Measurements from ENCODE around the gene TIMM9.
"Not testable (repeated sequence)": the region's sequence is repeated elsewhere in the genome, so short reads cannot be mapped to it uniquely, and the experiment has no call there.

TIMM9 gene, protein sequence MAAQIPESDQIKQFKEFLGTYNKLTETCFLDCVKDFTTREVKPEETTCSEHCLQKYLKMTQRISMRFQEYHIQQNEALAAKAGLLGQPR

DNA sequence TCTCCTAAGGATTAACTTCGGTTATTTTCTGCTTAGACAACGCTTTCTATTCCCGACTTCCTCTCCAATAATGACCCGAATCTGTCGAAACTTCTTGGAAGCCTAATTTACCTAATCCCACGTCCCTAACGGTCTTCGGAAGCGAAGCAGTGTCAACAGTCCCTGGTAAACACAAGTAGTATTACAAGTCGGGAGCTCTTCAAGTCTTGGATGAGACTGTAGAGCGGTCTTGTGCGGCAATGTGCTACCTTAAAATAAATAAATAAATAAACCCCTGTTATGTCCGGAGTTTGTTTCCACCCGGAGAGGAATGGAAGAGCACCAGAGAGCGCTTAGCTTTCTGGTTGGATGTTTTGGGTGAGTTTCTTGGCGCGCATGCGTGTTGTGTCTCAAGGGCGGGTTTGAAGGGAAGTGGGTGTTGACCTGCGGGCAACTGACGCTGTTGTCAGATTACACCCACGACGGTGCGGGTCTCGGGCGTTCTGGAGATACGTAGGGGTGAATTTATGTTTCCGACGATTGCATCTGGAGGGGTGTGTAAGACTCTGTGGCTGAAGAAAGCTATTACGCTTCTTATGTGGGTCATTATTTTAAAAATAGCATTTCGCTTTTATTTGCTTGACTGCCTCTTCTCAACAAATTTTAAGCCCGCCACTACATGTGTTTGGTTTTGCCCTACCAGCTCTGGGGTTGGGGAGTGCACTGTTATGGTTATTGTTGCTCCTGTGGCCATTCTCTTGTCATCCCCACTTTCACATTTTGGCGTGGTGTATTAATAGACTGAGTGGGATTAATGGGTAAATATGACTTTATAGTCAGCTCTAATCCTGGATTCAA, at the start of gene TIMM9, which contains the start of gene KIAA0586:
TIMM9 (minus strand) TSS at position 251 of the 837 bp plus-strand sequence. CDS start 15,586 bp downstream, outside the sequence.
KIAA0586 (plus strand) TSS at position 439 of the 837 bp plus-strand sequence. CDS start 546 bp downstream, outside the sequence.
- peak; percentile 92 for DNase-seq (ENCODE audit: low read depth)

- no peak for DNase-seq (ENCODE audit: low read depth)
Measured at GRCh38 chr14:58476320-58476719, 49.0 kb upstream of the TIMM9 start.

- no peak for DNase-seq (ENCODE audit: low read depth)
Measured at GRCh38 chr14:58469309-58469708, 42.0 kb upstream of the TIMM9 start.

DNA sequence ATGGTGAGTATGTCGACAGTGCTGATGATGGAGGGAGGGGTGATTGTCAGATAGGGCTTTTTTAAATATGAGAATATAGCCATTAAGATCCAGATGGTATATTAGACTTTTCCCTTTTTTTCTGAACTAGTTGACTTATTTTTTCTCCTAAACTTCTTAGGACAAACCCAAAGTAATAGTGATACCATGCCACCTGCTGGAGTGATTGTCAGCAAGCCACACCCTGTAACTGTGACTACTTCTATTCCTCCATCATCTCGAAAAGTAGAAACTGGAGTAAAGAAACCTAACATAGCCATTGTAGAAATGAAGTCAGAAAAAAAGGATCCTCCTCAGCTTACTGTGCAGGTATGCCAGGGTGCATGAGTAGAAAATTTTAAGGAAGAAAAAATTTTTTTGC, 40.2 kb upstream of the TIMM9 start:
- DNase-seq (ENCODE audit: low read depth), result no peak

DNA sequence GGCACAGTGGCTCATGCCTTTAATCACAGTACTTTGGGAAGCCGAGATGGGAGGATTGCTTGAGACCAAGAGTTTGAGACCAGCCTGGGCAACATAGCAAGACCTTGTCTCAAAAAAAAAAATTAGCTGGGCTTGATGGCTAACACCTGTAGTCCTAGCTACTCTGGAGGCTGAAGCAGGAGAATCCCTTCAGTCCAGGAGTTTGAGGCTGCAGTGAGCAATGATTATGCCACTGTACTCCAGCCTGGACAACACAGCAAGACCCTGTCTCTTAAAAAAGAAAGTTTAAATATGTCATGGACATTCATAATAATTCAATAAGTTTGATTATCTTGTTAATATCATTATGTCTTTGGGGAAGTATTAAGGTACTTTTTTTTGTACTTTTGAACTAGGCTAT, 39.1 kb upstream of the TIMM9 start:
- no peak for DNase-seq (ENCODE audit: low read depth)

- DNase-seq (ENCODE audit: low read depth), result no peak
Measured at GRCh38 chr14:58465421-58465820, 38.1 kb upstream of the TIMM9 start.

- DNase-seq (ENCODE audit: low read depth), result no peak
Measured at GRCh38 chr14:58464652-58465051, 37.3 kb upstream of the TIMM9 start.

- DNase-seq (ENCODE audit: low read depth), result no peak
Measured at GRCh38 chr14:58463147-58463546, 35.8 kb upstream of the TIMM9 start.

GRCh38 chr14:58460772-58461171, 33.4 kb upstream of the TIMM9 start:
- DNase-seq (ENCODE audit: low read depth), result no peak

DNA sequence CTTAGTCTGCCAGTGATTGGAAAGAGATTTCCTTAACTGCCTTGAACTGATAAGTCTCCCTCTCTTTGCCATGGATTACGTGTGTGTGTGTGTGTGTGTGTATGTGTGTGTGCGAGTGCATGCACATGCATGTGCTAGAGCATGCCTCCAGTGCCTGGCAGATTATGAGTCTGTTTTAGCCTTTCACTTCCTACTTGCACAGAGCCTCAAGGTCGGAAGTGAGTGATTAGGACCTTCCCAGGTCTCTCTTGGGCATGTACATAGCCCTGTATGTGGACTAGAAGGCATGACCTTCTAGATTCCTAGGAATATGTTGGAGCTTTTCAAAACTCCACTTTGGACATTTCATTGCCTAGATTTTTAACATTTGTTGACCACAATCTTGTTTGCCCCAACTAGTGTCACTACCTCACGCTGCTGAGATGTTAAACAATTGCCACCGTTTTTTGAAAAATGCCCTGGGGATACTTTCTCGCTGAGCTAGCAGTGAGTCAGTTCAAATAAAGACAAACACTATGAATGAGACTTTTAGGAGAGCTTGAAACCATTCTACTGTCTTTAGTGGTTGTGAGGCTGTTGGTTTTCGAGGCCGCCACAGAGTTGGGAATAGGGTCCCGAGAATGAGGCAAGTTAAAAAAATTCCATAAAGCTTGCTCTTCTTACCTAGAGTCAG, 28.4 kb upstream of the TIMM9 start:
- DNase-seq (ENCODE audit: low read depth), result no peak

DNA sequence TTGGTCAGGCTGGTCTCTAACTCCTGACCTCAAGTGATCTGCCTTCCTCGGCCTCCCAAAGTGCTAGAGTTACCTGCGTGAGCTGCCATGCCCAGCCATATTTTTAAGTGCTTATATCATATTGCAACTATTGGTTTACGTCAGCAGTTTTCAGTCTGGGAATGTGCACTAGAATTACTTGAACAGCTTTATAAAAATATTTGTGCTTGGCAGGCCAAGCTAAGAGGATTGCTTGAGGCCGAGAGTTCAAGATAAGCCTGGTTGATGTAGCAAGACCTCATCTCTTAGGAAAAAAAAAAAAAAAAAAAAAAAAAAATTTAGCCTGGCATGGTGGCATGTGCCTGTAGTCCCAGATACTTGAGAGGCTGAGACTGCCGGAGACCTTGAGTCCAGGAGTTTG, 17.3 kb upstream of the TIMM9 start:
- DNase-seq (ENCODE audit: low read depth), result no peak

DNA sequence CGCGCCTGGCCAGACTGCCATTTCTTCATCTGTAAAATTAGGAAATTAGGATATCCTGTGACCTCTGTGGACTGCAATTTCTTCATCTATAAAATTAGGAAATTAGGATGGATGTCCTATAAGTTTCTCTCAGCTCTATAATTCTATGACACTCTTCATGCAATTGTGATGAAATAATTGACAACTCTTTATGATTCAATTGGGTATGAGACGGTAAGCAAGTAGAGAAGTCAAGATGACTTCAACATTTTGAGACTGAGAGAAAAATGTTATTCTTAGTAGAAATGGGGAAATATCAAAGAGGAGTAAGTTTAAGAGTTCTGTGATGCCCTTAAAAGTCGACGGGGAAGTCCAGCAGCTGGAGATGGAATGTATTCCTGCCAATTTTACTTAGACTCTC, 12.1 kb upstream of the TIMM9 start:
- DNase-seq (ENCODE audit: low read depth), result no peak

DNA sequence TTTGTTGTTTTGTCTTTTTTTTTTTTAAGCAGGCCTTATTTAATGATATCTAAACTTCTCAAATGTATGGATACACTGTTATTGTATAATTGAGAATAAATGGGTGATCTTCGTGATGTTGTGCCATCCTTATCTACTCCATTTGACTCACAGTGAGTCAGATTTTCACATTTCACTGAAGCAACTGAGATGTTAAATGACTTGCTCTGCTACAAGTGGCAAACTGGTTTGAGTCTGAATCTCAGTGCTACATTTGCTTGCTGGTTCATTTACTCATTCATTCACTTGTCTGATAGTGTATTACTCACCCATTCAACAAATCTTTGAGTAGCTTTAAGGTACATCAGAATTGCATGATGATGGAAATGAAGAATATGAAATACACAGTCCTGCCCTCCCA, 2.8 kb upstream of the TIMM9 start:
- DNase-seq (ENCODE audit: low read depth), result no peak

DNA sequence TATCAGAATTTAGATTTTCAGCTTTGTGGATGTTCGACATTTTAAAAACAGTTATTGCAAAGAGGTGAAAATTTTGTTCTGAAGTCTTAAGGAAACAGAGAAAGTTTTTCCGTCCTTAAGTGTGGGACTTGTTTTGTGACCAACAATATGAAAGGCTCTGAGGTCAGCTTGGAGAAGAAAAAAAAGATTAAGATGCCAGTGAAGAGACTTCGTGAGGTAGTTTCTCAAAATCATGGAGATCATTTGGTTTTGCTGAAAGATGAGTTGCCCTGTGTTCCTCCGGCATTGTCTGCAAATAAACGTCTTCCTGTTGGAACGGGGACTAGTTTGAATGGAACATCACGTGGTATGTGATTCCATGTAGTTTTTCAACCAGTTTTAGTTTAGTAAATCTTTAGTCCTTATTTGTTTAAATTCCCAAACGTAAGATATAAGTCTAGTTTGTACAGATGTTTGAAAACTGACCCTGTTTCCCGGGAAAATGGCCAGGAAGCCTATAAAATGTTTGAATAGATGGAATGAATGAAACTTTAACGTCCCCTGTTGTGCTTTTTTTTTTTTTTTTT, 870 bp upstream of the TIMM9 start:
- DNase-seq (ENCODE audit: low read depth), result no peak

GRCh38 chr14:58426670-58427280, 556 bp downstream of the TIMM9 start:
- DNase-seq (ENCODE audit: low read depth), result peak; percentile 19

DNA sequence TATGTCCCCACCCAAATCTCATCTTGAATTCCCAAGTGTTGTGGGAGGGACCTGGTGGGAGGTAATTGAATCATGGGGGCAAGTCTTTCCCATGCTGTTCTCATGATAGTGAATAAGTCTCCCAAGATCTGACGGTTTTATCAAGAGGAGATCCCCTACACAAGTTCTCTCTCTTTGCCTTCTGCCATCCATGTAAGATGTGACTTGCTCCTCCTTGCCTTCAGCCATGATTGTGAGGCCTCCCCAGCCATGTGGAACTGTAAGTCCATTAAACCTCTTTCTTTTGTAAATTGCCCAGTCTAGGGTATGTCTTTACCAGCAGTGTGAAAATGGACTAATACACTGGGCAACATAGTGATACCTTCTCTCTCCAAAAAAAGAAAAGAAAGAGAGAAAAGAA, 10.4 kb downstream of the TIMM9 start:
- not testable (repeated sequence) for DNase-seq (ENCODE audit: low read depth)

- DNase-seq (ENCODE audit: low read depth), result no peak
Measured at GRCh38 chr14:58415636-58416547, 11.4 kb downstream of the TIMM9 start.

DNA sequence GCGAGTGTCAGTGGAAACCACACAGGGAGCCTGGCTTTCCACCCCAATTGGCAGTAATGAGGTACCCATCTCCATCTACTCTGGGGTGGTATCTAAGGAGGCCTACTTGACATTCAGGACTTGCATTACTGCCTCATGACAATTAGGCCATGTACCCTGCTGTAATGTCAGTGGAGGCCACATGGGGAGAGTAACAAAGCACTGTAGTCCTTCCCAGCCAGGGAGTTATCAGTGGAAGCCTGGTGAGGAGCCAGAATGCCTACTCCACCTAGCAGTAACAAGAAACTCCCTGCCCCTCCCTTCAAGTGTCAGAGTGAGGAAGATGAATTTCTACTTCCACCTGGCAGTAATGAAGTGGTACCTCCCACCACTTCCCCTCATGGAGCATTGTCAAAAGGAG, 12.5 kb downstream of the TIMM9 start:
- no peak for DNase-seq (ENCODE audit: low read depth)

GRCh38 chr14:58408681-58409215, 18.6 kb downstream of the TIMM9 start:
- no peak for DNase-seq (ENCODE audit: low read depth)

DNA sequence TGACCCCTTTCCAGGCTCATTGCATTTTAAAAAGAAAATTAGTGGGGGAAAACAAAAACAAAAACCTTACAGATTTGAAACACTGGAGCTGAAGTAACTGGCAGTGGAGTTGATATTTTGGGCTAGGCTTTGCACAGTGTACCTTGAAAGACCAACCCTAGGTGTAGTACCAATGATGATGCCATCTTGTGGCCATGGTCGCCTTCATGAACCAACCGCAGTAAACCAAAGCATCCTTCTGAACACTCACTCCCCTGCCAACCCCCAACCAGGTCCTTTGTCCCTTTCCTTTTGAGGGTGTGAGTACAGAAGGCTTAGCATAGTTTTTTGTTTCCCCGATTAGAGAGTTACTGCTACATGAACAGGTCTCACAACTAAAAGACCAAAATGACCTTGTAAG, 25.7 kb downstream of the TIMM9 start:
- DNase-seq (ENCODE audit: low read depth), result no peak

DNA sequence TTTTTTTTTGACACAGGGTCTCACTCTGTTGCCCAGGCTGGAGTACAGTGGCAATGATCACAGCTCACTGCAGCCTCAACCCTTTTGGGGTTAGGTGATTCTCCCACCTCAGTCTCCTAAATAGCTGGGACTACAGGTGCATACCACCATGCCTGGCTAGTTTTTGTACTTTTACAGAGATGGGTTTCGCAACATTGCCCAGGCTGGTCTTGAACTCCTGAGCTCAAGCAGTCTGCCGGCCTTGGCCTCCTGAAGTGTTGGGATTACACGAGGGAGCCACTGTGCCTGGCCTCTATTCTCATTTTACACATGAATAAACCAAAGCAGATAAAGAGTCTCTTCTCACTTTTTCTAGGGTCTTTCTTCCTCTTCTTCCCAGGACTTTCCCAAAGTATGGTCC, 28.4 kb downstream of the TIMM9 start:
- no peak for DNase-seq (ENCODE audit: low read depth)
